ENCODE data around the gene C3orf85. TPM values are rescaled to one million over a fixed set of nuclear protein-coding genes. Genes with fewer than 3 reads are reported as not detected.

The C3orf85 gene
- total RNA-seq, 1 donor from 2014 or later, result not detected

GRCh38 chr3:109140318-109140717, 3.8 kb downstream of the C3orf85 start:
- H3K4me2 ChIP-seq, result no peak overlapping the region
- no peaks in the 10 kb centered on the region for H3K79me2 ChIP-seq (ENCODE audit: low read depth)
- H3K36me3 ChIP-seq, result no peaks in the 10 kb centered on the region
- no peak for DNase-seq (ENCODE audit: low spot score)
- H3K36me3 Mint-ChIP-seq, result no peaks in the 10 kb centered on the region
- no peaks in the 10 kb centered on the region for H3K9me3 ChIP-seq (ENCODE audit: low read depth)
- no peak overlapping the region for H3K4me3 Mint-ChIP-seq
- no peaks in the 10 kb centered on the region for H3K27me3 ChIP-seq
- no peak overlapping the region for H2AFZ ChIP-seq (replicated peaks)
- H3K4me3 ChIP-seq, result no peak overlapping the region
- no peak for TF ChIP-seq EZH2 (IDR thresholded peaks at IDR 0.05)
- TF ChIP-seq CTCF (IDR thresholded peaks at IDR 0.05), result no peak
- TF ChIP-seq EZH2phosphoT487 (IDR thresholded peaks at IDR 0.05), result no peak
- no peak overlapping the region for H3K9ac ChIP-seq
- no peaks in the 10 kb centered on the region for H3F3A ChIP-seq (ENCODE audit: low read depth)
- H3K4me1 ChIP-seq, result no peaks in the 10 kb centered on the region
- no peak overlapping the region for H3K27ac Mint-ChIP-seq
- H3K4me1 Mint-ChIP-seq, result peaks cover 16% of the 10 kb centered on the region
- no peaks in the 10 kb centered on the region for H3K9me3 Mint-ChIP-seq
- no peaks in the 10 kb centered on the region for H3K27me3 Mint-ChIP-seq (ENCODE audit: insufficient read depth, low read depth)
- no peak overlapping the region for H3K27ac ChIP-seq
- no peaks in the 10 kb centered on the region for H4K20me1 ChIP-seq (ENCODE audit: low read depth)

- H2AFZ ChIP-seq (replicated peaks), result no peak overlapping the region
- no peaks in the 10 kb centered on the region for H4K20me1 ChIP-seq (ENCODE audit: low read depth)
- no peaks in the 10 kb centered on the region for H3K27me3 ChIP-seq
- Mint-ChIP-seq H3K27me3 (ENCODE audit: insufficient read depth, low read depth) (no peaks in the 10 kb centered on the region), H3K36me3 (no peaks in the 10 kb centered on the region), H3K4me3 (no peak overlapping the region), H3K9me3 (no peaks in the 10 kb centered on the region), H3K27ac (no peak overlapping the region), H3K4me1 (peaks cover 2% of the 10 kb centered on the region)
- no peak overlapping the region for H3K27ac ChIP-seq
- no peak for DNase-seq (ENCODE audit: low spot score)
- TF ChIP-seq CTCF (IDR thresholded peaks at IDR 0.05) (no peak), EZH2 (IDR thresholded peaks at IDR 0.05) (no peak), EZH2phosphoT487 (IDR thresholded peaks at IDR 0.05) (no peak)
- no peaks in the 10 kb centered on the region for H3F3A ChIP-seq (ENCODE audit: low read depth)
- no peaks in the 10 kb centered on the region for H3K36me3 ChIP-seq
- no peak overlapping the region for H3K4me2 ChIP-seq
- H3K4me3 ChIP-seq, result no peak overlapping the region
- H3K4me1 ChIP-seq, result no peaks in the 10 kb centered on the region
- H3K9me3 ChIP-seq (ENCODE audit: low read depth), result no peaks in the 10 kb centered on the region
- no peak overlapping the region for H3K9ac ChIP-seq
- no peaks in the 10 kb centered on the region for H3K79me2 ChIP-seq (ENCODE audit: low read depth)
These were observed 7.1 kb downstream of the C3orf85 start for GRCh38 chr3:109143646-109144045.

GRCh38 chr3:109149078-109149477, 12.6 kb downstream of the C3orf85 start:
- no peaks in the 10 kb centered on the region for H3F3A ChIP-seq (ENCODE audit: low read depth)
- no peaks in the 10 kb centered on the region for H4K20me1 ChIP-seq (ENCODE audit: low read depth)
- no peak overlapping the region for H3K4me3 ChIP-seq
- H3K27me3 ChIP-seq, result no peaks in the 10 kb centered on the region
- Mint-ChIP-seq H3K4me3 (no peak overlapping the region), H3K27me3 (ENCODE audit: insufficient read depth, low read depth) (no peaks in the 10 kb centered on the region), H3K27ac (no peak overlapping the region), H3K9me3 (no peaks in the 10 kb centered on the region), H3K4me1 (no peaks in the 10 kb centered on the region), H3K36me3 (no peaks in the 10 kb centered on the region)
- no peaks in the 10 kb centered on the region for H3K79me2 ChIP-seq (ENCODE audit: low read depth)
- H3K9ac ChIP-seq, result no peak overlapping the region
- H3K27ac ChIP-seq, result no peak overlapping the region
- TF ChIP-seq EZH2 (IDR thresholded peaks at IDR 0.05) (no peak), EZH2phosphoT487 (IDR thresholded peaks at IDR 0.05) (no peak), CTCF (IDR thresholded peaks at IDR 0.05) (no peak)
- H2AFZ ChIP-seq (replicated peaks), result no peak overlapping the region
- DNase-seq (ENCODE audit: low spot score), result no peak
- no peaks in the 10 kb centered on the region for H3K9me3 ChIP-seq (ENCODE audit: low read depth)
- H3K4me2 ChIP-seq, result no peak overlapping the region
- no peaks in the 10 kb centered on the region for H3K36me3 ChIP-seq
- no peaks in the 10 kb centered on the region for H3K4me1 ChIP-seq

Data from neural progenitor cell (in vitro differentiated cells).